ENCODE data around the gene NLGN4Y. TPM values are rescaled to one million over a fixed set of nuclear protein-coding genes. Genes with fewer than 3 reads are reported as not detected.

Gene NLGN4Y
- total and polyA plus RNA-seq, 8 donors, result 0.25 to 3.1 (median 1.7) TPM; not detected in 3

DNA sequence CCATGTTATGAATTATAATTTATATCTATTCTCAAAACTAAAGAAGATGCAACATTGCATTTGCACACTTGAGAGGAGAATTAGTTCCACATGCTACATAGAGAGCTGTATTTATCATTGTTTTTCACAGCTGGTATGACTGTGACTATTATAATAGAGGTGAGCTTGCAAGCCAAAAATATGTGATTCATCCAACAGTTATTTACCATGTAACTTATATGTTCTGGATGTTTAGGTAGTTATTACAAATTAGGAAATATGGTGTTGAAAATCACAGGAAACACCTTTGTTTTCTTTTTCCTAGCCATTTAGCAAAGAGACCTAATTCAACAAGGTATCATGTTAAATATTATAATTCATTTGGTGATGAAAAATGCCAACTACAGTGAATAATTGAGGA is 183.8 kb downstream of the NLGN4Y start:
- intact Hi-C loops (cut with DNase I; ENCODE audit: low total_unique reads), result no loop called here
- no peak for DNase-seq
- no peaks in the 10 kb centered on the region for H3K27me3 ChIP-seq
- no peak for TF ChIP-seq POLR2AphosphoS5 (IDR thresholded peaks at IDR 0.05)
- no peaks in the 10 kb centered on the region for H3K9me3 ChIP-seq
- no peak overlapping the region for H3K4me3 ChIP-seq
- no peaks in the 10 kb centered on the region for H3K36me3 ChIP-seq
- no peak overlapping the region for H3K27ac ChIP-seq
- H3K4me1 ChIP-seq, result no peaks in the 10 kb centered on the region

DNA sequence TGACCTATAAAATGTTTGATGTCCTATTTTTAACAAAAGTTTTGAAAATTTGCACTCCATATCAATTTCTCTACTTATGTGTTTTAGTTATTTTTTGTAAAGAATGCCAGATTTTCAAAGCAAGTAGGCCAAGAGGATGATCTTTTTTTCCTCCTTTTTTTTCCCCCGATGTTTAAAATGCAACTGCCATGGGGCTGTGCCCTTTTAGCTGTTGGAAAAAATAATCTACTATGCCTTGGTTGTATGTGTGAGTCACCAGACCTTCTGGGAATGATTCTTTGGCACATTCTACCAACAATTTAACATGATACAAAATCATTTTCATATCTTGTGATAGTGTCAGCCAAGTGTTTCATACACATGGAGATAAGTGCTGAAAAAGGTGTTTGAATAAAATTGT is 217.3 kb downstream of the NLGN4Y start:
- H3K4me3 ChIP-seq, result no peak overlapping the region
- no peaks in the 10 kb centered on the region for H3K4me1 ChIP-seq
- H3K27me3 ChIP-seq, result no peaks in the 10 kb centered on the region
- DNase-seq, result no peak
- 40 to 77% (median 67%) methylated on average over 1 of the region's 1 CpG; no CpG with 5 or more reads in 2 of the 5 donors for WGBS, 5 donors
- H3K27ac ChIP-seq, result no peak overlapping the region
- no peaks in the 10 kb centered on the region for H3K9me3 ChIP-seq
- intact Hi-C loops (cut with DNase I; ENCODE audit: low total_unique reads), result no loop called here
- no peaks in the 10 kb centered on the region for H3K36me3 ChIP-seq
- no peak for TF ChIP-seq EP300 (IDR thresholded peaks at IDR 0.05)
- TF ChIP-seq POLR2AphosphoS5 (IDR thresholded peaks at IDR 0.05), result no peak
- no peak for TF ChIP-seq POLR2A (IDR thresholded peaks at IDR 0.05)
- TF ChIP-seq, protein P1, sequence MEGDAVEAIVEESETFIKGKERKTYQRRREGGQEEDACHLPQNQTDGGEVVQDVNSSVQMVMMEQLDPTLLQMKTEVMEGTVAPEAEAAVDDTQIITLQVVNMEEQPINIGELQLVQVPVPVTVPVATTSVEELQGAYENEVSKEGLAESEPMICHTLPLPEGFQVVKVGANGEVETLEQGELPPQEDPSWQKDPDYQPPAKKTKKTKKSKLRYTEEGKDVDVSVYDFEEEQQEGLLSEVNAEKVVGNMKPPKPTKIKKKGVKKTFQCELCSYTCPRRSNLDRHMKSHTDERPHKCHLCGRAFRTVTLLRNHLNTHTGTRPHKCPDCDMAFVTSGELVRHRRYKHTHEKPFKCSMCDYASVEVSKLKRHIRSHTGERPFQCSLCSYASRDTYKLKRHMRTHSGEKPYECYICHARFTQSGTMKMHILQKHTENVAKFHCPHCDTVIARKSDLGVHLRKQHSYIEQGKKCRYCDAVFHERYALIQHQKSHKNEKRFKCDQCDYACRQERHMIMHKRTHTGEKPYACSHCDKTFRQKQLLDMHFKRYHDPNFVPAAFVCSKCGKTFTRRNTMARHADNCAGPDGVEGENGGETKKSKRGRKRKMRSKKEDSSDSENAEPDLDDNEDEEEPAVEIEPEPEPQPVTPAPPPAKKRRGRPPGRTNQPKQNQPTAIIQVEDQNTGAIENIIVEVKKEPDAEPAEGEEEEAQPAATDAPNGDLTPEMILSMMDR (IDR thresholded peaks at IDR 0.05), result no peak

- DNase-seq, result no peak
- Histone ChIP-seq H3K27me3 (no peaks in the 10 kb centered on the region), H3K9me3 (no peaks in the 10 kb centered on the region), H3K4me1 (no peaks in the 10 kb centered on the region), H3K36me3 (no peaks in the 10 kb centered on the region), H3K27ac (no peak overlapping the region), H3K4me3 (no peak overlapping the region)
- WGBS, 5 donors, result 67 to 75% (median 73%) methylated on average over 4 of the region's 4 CpGs; no CpG with 5 or more reads in 2 of the 5 donors
- intact Hi-C loops (cut with DNase I; ENCODE audit: low total_unique reads), result no loop called here
- no peak for TF ChIP-seq POLR2AphosphoS5 (IDR thresholded peaks at IDR 0.05)
- TF ChIP-seq EP300 (IDR thresholded peaks at IDR 0.05), result no peak
- TF ChIP-seq, protein P1 (IDR thresholded peaks at IDR 0.05), result no peak
- TF ChIP-seq POLR2A (IDR thresholded peaks at IDR 0.05), result no peak
These were observed 224.0 kb downstream of the NLGN4Y start for GRCh38 chrY:14748329-14748728.

GRCh38 chrY:14755571-14755970 is 231.2 kb downstream of the NLGN4Y start:
- no peak overlapping the region for H3K4me3 ChIP-seq
- no peaks in the 10 kb centered on the region for H3K4me1 ChIP-seq
- no peaks in the 10 kb centered on the region for H3K36me3 ChIP-seq
- intact Hi-C loops (cut with DNase I; ENCODE audit: low total_unique reads), result no loop called here
- no peaks in the 10 kb centered on the region for H3K9me3 ChIP-seq
- H3K27me3 ChIP-seq, result no peaks in the 10 kb centered on the region
- TF ChIP-seq EP300 (IDR thresholded peaks at IDR 0.05) (no peak), POLR2AphosphoS5 (IDR thresholded peaks at IDR 0.05) (no peak), POLR2A (IDR thresholded peaks at IDR 0.05) (no peak)
- TF ChIP-seq, protein P1 (IDR thresholded peaks at IDR 0.05), result no peak
- no peak for DNase-seq
- no peak overlapping the region for H3K27ac ChIP-seq

- Histone ChIP-seq H3K36me3 (no peaks in the 10 kb centered on the region), H3K4me1 (no peaks in the 10 kb centered on the region), H3K27me3 (no peaks in the 10 kb centered on the region), H3K4me3 (no peak overlapping the region), H3K27ac (no peak overlapping the region), H3K9me3 (no peaks in the 10 kb centered on the region)
- DNase-seq, result no peak
- 17 to 44% (median 25%) methylated on average over 1 of the region's 1 CpG; no CpG with 5 or more reads in 2 of the 5 donors for WGBS, 5 donors
- no peak for TF ChIP-seq EP300 (IDR thresholded peaks at IDR 0.05)
- TF ChIP-seq POLR2A (IDR thresholded peaks at IDR 0.05), result no peak
- TF ChIP-seq POLR2AphosphoS5 (IDR thresholded peaks at IDR 0.05), result no peak
- TF ChIP-seq, protein P1 (IDR thresholded peaks at IDR 0.05), result no peak
- intact Hi-C loops (cut with DNase I; ENCODE audit: low total_unique reads), result no loop called here
These were observed 238.6 kb downstream of the NLGN4Y start for GRCh38 chrY:14762903-14763302.

All from stomach (tissue), 9 donors.